Neuronal stem cell (in vitro differentiated cells): Measurements from ENCODE around the gene STAG2. TPM values are rescaled to one million over a fixed set of nuclear protein-coding genes. Genes with fewer than 3 reads are reported as not detected.

Source experiments
- DNase-seq: peaks from one replicate; pipeline ENCODE4 v3.0.0-alpha.2; 2013; ENCODE audit warnings: low spot score
- H2AFZ ChIP-seq: one replicate; pipeline ENCODE4 v1.6.1; 2013; ENCODE audit warnings: mild to moderate bottlenecking, low read length, inconsistent platforms
- H2AK5ac ChIP-seq: 2 replicates; pipeline ENCODE4 v1.6.1; 2013; ENCODE audit warnings: low read depth, mild to moderate bottlenecking, inconsistent platforms, low read length, moderate library complexity, mixed read lengths
- H2BK120ac ChIP-seq: 2 replicates; pipeline ENCODE4 v1.6.1; 2013; ENCODE audit warnings: low read depth, mild to moderate bottlenecking, inconsistent platforms, low read length, moderate library complexity, mixed read lengths
- H2BK12ac ChIP-seq: one replicate; pipeline ENCODE4 v1.6.1; 2013; ENCODE audit warnings: low read length, inconsistent platforms
- H2BK15ac ChIP-seq: 2 replicates; pipeline ENCODE4 v1.6.1; 2013; ENCODE audit warnings: mild to moderate bottlenecking, low read length, inconsistent platforms, mixed read lengths
- H2BK5ac ChIP-seq: one replicate; pipeline ENCODE4 v1.6.1; 2013; ENCODE audit warnings: inconsistent platforms, mild to moderate bottlenecking, low read length, moderate library complexity
- H3K14ac ChIP-seq: one replicate; pipeline ENCODE4 v1.6.1; 2013; ENCODE audit warnings: low read length, inconsistent platforms
- H3K18ac ChIP-seq: 2 replicates; pipeline ENCODE4 v1.6.1; 2013; ENCODE audit warnings: low read length, inconsistent platforms
- H3K23ac ChIP-seq: 2 replicates; pipeline ENCODE4 v1.6.1; 2013; ENCODE audit warnings: low read depth, mild to moderate bottlenecking, mixed read lengths, low read length, inconsistent platforms; ENCODE audit not compliant: poor library complexity
- H3K27ac ChIP-seq: replicated peaks from 3 replicates; pipeline ENCODE4 v1.5.1; 2013; ENCODE audit warnings: low read length, inconsistent platforms
- H3K27me3 ChIP-seq, 3 experiments: 2 replicates each; pipeline ENCODE4 v1.6.1; 2013; ENCODE audit warnings: low read length in 3 of 3, mild to moderate bottlenecking in 2 of 3, inconsistent platforms in 1 of 3, low read depth in 1 of 3, mixed read lengths in 1 of 3, moderate library complexity in 1 of 3; ENCODE audit not compliant: control insufficient read depth in 3 of 3, insufficient read depth in 3 of 3
- H3K36me3 ChIP-seq, 2 donors: replicated peaks in 1 of 2; 2 replicates each; pipeline ENCODE4 v1.6.1; 2013; ENCODE audit warnings: low read length in 2 of 2; ENCODE audit not compliant: control insufficient read depth in 2 of 2, insufficient read depth in 2 of 2
- H3K4ac ChIP-seq: 2 replicates; pipeline ENCODE4 v1.6.1; 2013; ENCODE audit warnings: inconsistent platforms, mild to moderate bottlenecking, low read length, moderate library complexity
- H3K4me1 ChIP-seq, 2 donors: 1 replicate in 1 of 2; 2 replicates in 1 of 2; pipeline ENCODE4 v1.6.1; 2013; ENCODE audit warnings: low read length in 2 of 2, low read depth in 1 of 2; ENCODE audit not compliant: control insufficient read depth in 2 of 2, insufficient read depth in 1 of 2
- H3K4me2 ChIP-seq: one replicate; pipeline ENCODE4 v1.6.1; 2013; ENCODE audit warnings: mild to moderate bottlenecking, low read length, inconsistent platforms; ENCODE audit not compliant: insufficient read depth, poor library complexity, severe bottlenecking
- H3K4me3 ChIP-seq, 2 donors: 2 replicates each; pipeline ENCODE4 v1.5.1; 2013; ENCODE audit warnings: low read length in 2 of 2, mild to moderate bottlenecking in 2 of 2, inconsistent platforms in 1 of 2, moderate library complexity in 1 of 2
- H3K79me1 ChIP-seq: one replicate; pipeline ENCODE4 v1.6.1; 2013; ENCODE audit warnings: low read depth, mild to moderate bottlenecking, inconsistent platforms, low read length, moderate library complexity
- H3K9ac ChIP-seq: one replicate; pipeline ENCODE4 v1.6.1; 2013; ENCODE audit warnings: mild to moderate bottlenecking, low read depth, low read length, inconsistent platforms; ENCODE audit not compliant: poor library complexity
- H3K9me3 ChIP-seq, 2 donors: replicated peaks in 1 of 2; 2 replicates each; pipeline versions ENCODE3 to v1.6.1; 2013; ENCODE audit warnings: low read length in 2 of 2, mild to moderate bottlenecking in 2 of 2, inconsistent platforms in 1 of 2, low read depth in 1 of 2, mixed read lengths in 1 of 2, moderate library complexity in 1 of 2; ENCODE audit not compliant: control insufficient read depth in 2 of 2, insufficient read depth in 1 of 2
- H4K8ac ChIP-seq: one replicate; pipeline ENCODE4 v1.6.1; 2013; ENCODE audit warnings: low read depth, mild to moderate bottlenecking, inconsistent platforms, low read length, moderate library complexity
- H4K91ac ChIP-seq: one replicate; pipeline ENCODE4 v1.6.1; 2013; ENCODE audit warnings: low read length, low read depth, mild to moderate bottlenecking, inconsistent platforms; ENCODE audit not compliant: poor library complexity
- WGBS, 2 donors: extraction: QIAGEN DNeasy Blood & Tissue Kit; methylation state at CpG; one replicate each; pipeline ENCODE4 v1.1.7; 2013; ENCODE audit warnings: missing lambda C conversion rate in 2 of 2, mixed read lengths in 1 of 2; ENCODE audit not compliant: insufficient read length in 2 of 2, insufficient replicate concordance in 1 of 2; ENCODE audit errors: extremely low coverage in 2 of 2; 5-methylcytosine and 5-hydroxymethylcytosine counted together
- polyA plus RNA-seq, 2 experiments: library from polyadenylated mRNA; stranded (reverse); fragments of 200-250 nt; gene quantifications; one replicate each; pipeline ENCODE4 v1.2.3, GENCODE V29; 2013

Gene STAG2
- 44.5 TPM for polyA plus RNA-seq (2013, experiment 1 of 2)
- 44.2 TPM for polyA plus RNA-seq (2013, experiment 2 of 2)

DNA sequence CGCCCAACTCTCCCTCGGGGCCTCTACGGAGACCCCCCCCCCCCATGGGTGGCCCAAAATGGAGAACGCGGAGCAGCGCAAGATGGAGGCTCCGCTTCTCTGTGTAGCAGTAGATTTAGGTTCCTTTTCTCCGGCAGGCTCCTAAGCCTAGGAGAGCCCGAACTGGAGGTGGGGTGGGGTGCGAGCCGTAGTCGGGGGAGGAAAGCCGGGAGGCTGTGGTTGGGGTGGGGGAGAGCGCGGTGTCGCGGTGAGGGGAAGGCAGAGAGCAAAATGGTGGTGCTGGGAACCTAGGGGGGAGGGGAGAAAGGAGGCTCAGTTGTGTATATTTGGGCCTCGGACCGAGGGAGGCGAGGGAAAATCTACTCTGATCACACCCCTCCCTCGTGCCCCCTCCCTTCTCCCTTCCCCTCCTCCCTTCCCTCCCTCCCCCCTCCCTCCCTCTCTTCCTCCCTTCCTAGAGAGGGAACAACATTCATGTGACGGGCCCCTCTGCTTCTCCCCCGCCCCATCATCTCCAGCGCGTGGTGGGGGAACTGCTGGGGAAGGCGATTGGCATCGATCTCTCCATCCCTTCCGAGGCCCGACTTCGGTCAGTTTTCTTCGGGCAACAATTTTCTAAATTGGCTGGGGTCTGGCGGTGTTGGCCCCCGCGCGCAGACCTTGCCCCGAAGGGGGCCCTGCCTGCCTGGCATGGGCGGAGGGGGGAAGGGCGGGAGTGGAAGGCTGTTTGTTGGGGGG, at the start of gene STAG2:
TSS of gene STAG2 (plus strand) at position 439 of the 738 bp plus-strand sequence. CDS start 60,922 bp downstream, outside the sequence.
- Histone ChIP-seq H4K91ac (peak within 1 kb of the TSS; percentile 53), H3K4me2 (peak within 1 kb of the TSS; percentile 49), H3K4me1 (no peaks in the 10 kb centered on the region), H2BK5ac (peak within 1 kb of the TSS; percentile 82), H3K36me3 (no peaks in the 10 kb centered on the region), H3K4me3 (peak within 1 kb of the TSS; percentile 68 to 93), H3K27me3 (no peaks in the 10 kb centered on the region), H3K9me3 (no peaks in the 10 kb centered on the region), H2AK5ac (no peak within 1 kb of the TSS), H3K27ac (peak within 1 kb of the TSS; percentile 96), H3K23ac (no peak within 1 kb of the TSS), H4K8ac (no peak within 1 kb of the TSS), H2BK15ac (peak within 1 kb of the TSS; percentile 37), H3K14ac (no peak within 1 kb of the TSS), H3K4ac (no peak within 1 kb of the TSS), H3K9ac (peak within 1 kb of the TSS; percentile 77), H3K18ac (peak within 1 kb of the TSS; percentile 93), H2BK120ac (no peak within 1 kb of the TSS), H2AFZ (peak within 1 kb of the TSS; percentile 83), H3K79me1 (peaks cover 2% of the 10 kb centered on the region), H2BK12ac (no peak within 1 kb of the TSS)
- no CpG with 5 or more reads among the region's 38 CpGs for WGBS, 2 donors
- DNase-seq, result peak; percentile 71

DNA sequence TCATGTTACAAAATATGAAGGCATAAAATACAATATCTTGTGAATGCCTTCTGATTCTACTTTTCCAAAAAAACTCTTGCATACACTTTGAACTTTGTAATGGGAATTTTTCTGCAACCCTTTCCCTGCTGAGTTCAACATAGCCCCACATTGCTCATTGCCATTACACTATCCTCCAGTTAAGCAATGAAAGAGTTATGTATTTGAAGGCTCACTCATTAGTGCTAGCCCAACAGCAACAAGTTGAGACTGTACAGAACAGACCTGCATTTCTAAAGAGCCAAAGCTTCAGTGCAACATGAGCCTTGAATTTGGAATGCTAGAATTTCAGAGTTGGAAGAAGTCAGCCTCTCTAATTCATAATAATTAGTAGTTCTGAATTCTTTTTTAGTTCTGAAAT, 44.4 kb upstream of the STAG2 start:
- no peak overlapping the region for H3K23ac ChIP-seq
- no peak overlapping the region for H3K18ac ChIP-seq
- no peaks in the 10 kb centered on the region for H3K27me3 ChIP-seq
- H2AK5ac ChIP-seq, result no peak overlapping the region
- no peak overlapping the region for H2BK5ac ChIP-seq
- no peak overlapping the region for H2BK15ac ChIP-seq
- no peak for DNase-seq
- H4K8ac ChIP-seq, result no peak overlapping the region
- H3K14ac ChIP-seq, result no peak overlapping the region
- no peak overlapping the region for H2AFZ ChIP-seq
- no peak overlapping the region for H3K9ac ChIP-seq
- no peaks in the 10 kb centered on the region for H3K9me3 ChIP-seq
- H3K36me3 ChIP-seq, result no peaks in the 10 kb centered on the region
- no peaks in the 10 kb centered on the region for H3K4me1 ChIP-seq
- no peak overlapping the region for H3K4me3 ChIP-seq
- no peak overlapping the region for H2BK12ac ChIP-seq
- no peak overlapping the region for H2BK120ac ChIP-seq
- H3K4me2 ChIP-seq, result no peak overlapping the region
- no peaks in the 10 kb centered on the region for H3K79me1 ChIP-seq
- H4K91ac ChIP-seq, result no peak overlapping the region
- H3K4ac ChIP-seq, result no peak overlapping the region
- H3K27ac ChIP-seq, result no peak overlapping the region

DNA sequence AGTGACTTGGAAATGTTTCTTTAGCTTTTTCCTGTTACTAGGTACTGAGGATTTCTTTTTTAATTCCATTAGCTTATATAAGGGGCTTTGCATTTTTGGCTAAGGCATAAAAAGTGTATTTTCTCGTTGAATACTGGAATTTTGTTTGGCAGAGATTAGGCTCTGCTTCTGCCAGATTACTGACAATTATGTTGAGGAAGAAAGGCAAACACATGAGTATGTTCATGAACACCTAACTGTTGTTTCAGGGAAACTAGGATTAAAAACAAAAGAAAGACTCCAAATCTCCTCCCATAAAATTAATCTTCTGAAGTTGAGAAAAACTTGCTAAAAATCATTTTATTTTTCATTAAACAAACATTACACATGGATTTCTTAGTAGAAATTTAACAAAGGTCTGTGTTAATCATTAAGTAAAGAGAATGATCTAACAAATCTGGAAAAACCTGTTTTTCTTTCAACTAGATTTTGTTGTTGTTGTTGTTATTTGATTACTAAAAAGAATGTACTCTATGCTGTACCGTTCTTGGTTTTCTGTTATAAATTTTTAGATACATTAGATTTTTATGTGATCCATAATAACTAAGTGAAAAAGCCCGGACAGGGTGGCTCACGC, 43.3 kb upstream of the STAG2 start:
- H2AFZ ChIP-seq, result no peak overlapping the region
- H4K8ac ChIP-seq, result no peak overlapping the region
- no peaks in the 10 kb centered on the region for H3K79me1 ChIP-seq
- WGBS, 2 donors, result no CpG with 5 or more reads among the region's 4 CpGs
- no peak overlapping the region for H2BK15ac ChIP-seq
- no peak overlapping the region for H2BK120ac ChIP-seq
- H3K27me3 ChIP-seq, result no peaks in the 10 kb centered on the region
- H2AK5ac ChIP-seq, result no peak overlapping the region
- H3K4me1 ChIP-seq, result no peaks in the 10 kb centered on the region
- no peak overlapping the region for H3K4ac ChIP-seq
- no peak overlapping the region for H2BK12ac ChIP-seq
- no peaks in the 10 kb centered on the region for H3K9me3 ChIP-seq
- H4K91ac ChIP-seq, result no peak overlapping the region
- no peak overlapping the region for H3K9ac ChIP-seq
- no peak overlapping the region for H3K27ac ChIP-seq
- H3K4me3 ChIP-seq, result no peak overlapping the region
- no peaks in the 10 kb centered on the region for H3K36me3 ChIP-seq
- no peak overlapping the region for H2BK5ac ChIP-seq
- no peak overlapping the region for H3K18ac ChIP-seq
- DNase-seq, result no peak
- no peak overlapping the region for H3K4me2 ChIP-seq
- no peak overlapping the region for H3K14ac ChIP-seq
- H3K23ac ChIP-seq, result no peak overlapping the region

DNA sequence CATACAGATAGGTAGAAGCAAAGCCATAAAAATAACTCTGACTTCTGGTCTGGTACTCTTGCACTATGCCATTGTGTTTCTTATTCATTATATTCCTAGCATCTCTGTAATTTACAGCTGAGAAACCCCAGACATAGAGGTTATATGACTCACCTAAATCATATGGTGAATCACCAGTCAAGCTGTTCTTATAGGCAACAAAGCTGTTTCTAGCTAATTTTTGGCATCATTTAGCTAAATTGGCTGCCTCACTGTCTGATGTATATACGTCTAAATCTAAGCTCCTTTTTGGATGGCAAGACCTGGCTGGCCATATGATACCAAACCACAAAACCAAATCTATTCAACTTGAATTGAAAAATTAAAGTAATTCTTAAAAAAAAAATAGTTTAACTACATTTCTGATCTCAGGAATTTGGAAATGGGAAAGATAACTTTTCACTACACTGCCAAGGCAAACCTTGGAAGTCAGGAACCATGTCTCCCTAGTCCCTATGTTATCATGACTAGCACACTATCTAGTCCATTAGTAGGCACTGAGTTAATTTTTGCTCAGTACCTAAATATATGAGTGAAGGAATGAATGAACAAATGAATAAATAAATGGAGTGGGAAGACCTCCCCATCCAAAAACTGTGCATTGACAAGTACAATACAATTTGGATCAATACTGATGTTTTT, 41.3 kb upstream of the STAG2 start:
- H3K79me1 ChIP-seq, result no peaks in the 10 kb centered on the region
- no CpG with 5 or more reads among the region's 1 CpG for WGBS, 2 donors
- H3K9me3 ChIP-seq, result no peaks in the 10 kb centered on the region
- H3K4ac ChIP-seq, result no peak overlapping the region
- H2AFZ ChIP-seq, result no peak overlapping the region
- H3K27me3 ChIP-seq, result no peaks in the 10 kb centered on the region
- DNase-seq, result no peak
- no peak overlapping the region for H2BK120ac ChIP-seq
- no peak overlapping the region for H2AK5ac ChIP-seq
- H2BK15ac ChIP-seq, result no peak overlapping the region
- H2BK12ac ChIP-seq, result no peak overlapping the region
- no peak overlapping the region for H3K14ac ChIP-seq
- H3K4me1 ChIP-seq, result no peaks in the 10 kb centered on the region
- no peak overlapping the region for H4K8ac ChIP-seq
- no peak overlapping the region for H3K23ac ChIP-seq
- no peaks in the 10 kb centered on the region for H3K36me3 ChIP-seq
- H3K18ac ChIP-seq, result no peak overlapping the region
- no peak overlapping the region for H3K4me3 ChIP-seq
- H3K27ac ChIP-seq, result no peak overlapping the region
- H3K4me2 ChIP-seq, result no peak overlapping the region
- H3K9ac ChIP-seq, result no peak overlapping the region
- no peak overlapping the region for H4K91ac ChIP-seq
- no peak overlapping the region for H2BK5ac ChIP-seq
